Thyroid gland (tissue), 4 donors: ENCODE data around the gene CAPZA1. TPM values are rescaled to one million over a fixed set of nuclear protein-coding genes. Genes with fewer than 3 reads are reported as not detected.

Source experiments
- DNase-seq, 2 donors: peaks; one replicate each; pipeline ENCODE4 v3.0.0-alpha.2; 2019
- H3K27ac ChIP-seq, 3 donors: fragments of 200-600 bp; sonication (generic); 1 replicate in 2 of 3; 2 replicates in 1 of 3; pipeline ENCODE4 v1.5.1; 2016 to 2019; ENCODE audit warnings: mild to moderate bottlenecking in 1 of 3, moderate library complexity in 1 of 3
- H3K27me3 ChIP-seq: fragments of 200-600 bp; sonication (generic); one replicate; pipeline ENCODE4 v1.5.1; 2019
- H3K36me3 ChIP-seq, 2 donors: fragments of 200-600 bp; sonication (generic); one replicate each; pipeline ENCODE4 v1.5.1; 2016 to 2019
- H3K4me1 ChIP-seq, 2 donors: fragments of 200-600 bp; sonication (generic); one replicate each; pipeline ENCODE4 v1.5.1; 2017 to 2019
- H3K4me3 ChIP-seq, 3 donors: fragments of 200-600 bp; sonication (generic); replicated peaks in 1 of 3; 1 replicate in 2 of 3; 2 replicates in 1 of 3; pipeline ENCODE4 v1.5.1; 2016; ENCODE audit warnings: mild to moderate bottlenecking in 1 of 3
- H3K9me3 ChIP-seq: fragments of 200-600 bp; sonication (generic); one replicate; pipeline ENCODE4 v1.5.1; 2017
- POLR2A ChIP-seq, 2 donors: fragments of 450-650 bp; IDR thresholded peaks; one replicate each; pipeline ENCODE4 v1.6.1; 2017; ENCODE audit warnings: antibody characterized with exemption in 2 of 2, mild to moderate bottlenecking in 2 of 2, moderate library complexity in 1 of 2
- WGBS, 2 donors: methylation state at CpG; one replicate each; pipeline ENCODE4 v1.1.5; 2017; 5-methylcytosine and 5-hydroxymethylcytosine counted together
- intact Hi-C: fragments of 100-400 bp; cut with DNase I; formaldehyde crosslinking; loops from one replicate; pipeline ENCODE4 v1.15.1; 2023
- total RNA-seq, 4 donors: library from RNA; depleted of rRNA; stranded (reverse); fragments of >200 nt; gene quantifications; one replicate each; pipeline ENCODE4 v1.2.3, GENCODE V29; 2016
- TF ChIP-seq, protein P1 (sequence below), 6 experiments: fragments of 200-600 bp in 3 of 6; fragments of 450-650 bp in 3 of 6; sonication (generic) in 3 of 6; IDR thresholded peaks; one replicate each; pipeline ENCODE4 v1.5.1; 2016 to 2019; ENCODE audit warnings: antibody characterized with exemption in 6 of 6, mild to moderate bottlenecking in 2 of 6, inconsistent platforms in 1 of 6, moderate library complexity in 1 of 6

The CAPZA1 gene
- total RNA-seq, 4 donors from 2014 or later, result 106 to 162 (median 130) TPM

DNA sequence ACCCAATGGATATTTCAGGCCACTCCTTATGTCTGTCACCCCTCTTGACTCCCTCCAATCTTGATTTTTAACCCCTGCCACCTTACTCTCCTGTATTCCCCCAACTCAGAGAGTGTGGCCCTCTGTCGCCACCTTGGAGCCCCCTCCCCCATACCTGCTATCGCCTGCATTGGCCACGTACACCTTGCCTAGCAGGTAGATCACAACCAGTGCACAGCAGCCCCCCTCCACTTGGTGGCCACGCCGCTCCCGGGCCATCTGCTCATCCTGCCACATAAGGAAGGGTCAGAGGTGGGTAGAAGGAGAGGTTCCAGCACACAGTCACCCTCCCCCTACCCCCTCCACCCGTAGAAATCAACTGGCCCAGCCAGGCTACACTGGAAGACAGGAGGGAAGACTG, 92.6 kb downstream of the CAPZA1 start:
- Histone ChIP-seq H3K9me3 (no peaks in the 10 kb centered on the region), H3K4me1 (peaks cover 20 to 21% of the 10 kb centered on the region in 2 donors), H3K27me3 (no peaks in the 10 kb centered on the region), H3K4me3 (no peak overlapping the region), H3K36me3 (no peaks in the 10 kb centered on the region), H3K27ac (no peak overlapping the region)
- WGBS, 2 donors, result 88 to 89% methylated on average over 5 to 7 of the region's 7 CpGs
- DNase-seq, result no peak
- intact Hi-C loops, result loop anchor here (5.0 kb wide), 1 partner anchor 95 kb away; the partner anchor contains the start of genes CAPZA1 and ST7L
- TF ChIP-seq, protein P1, sequence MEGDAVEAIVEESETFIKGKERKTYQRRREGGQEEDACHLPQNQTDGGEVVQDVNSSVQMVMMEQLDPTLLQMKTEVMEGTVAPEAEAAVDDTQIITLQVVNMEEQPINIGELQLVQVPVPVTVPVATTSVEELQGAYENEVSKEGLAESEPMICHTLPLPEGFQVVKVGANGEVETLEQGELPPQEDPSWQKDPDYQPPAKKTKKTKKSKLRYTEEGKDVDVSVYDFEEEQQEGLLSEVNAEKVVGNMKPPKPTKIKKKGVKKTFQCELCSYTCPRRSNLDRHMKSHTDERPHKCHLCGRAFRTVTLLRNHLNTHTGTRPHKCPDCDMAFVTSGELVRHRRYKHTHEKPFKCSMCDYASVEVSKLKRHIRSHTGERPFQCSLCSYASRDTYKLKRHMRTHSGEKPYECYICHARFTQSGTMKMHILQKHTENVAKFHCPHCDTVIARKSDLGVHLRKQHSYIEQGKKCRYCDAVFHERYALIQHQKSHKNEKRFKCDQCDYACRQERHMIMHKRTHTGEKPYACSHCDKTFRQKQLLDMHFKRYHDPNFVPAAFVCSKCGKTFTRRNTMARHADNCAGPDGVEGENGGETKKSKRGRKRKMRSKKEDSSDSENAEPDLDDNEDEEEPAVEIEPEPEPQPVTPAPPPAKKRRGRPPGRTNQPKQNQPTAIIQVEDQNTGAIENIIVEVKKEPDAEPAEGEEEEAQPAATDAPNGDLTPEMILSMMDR (IDR thresholded peaks at IDR 0.05), result no peak
- TF ChIP-seq POLR2A (IDR thresholded peaks at IDR 0.05), result no peak

- WGBS, 2 donors, result 81 to 86% methylated on average over 7 to 9 of the region's 9 CpGs
- no peak for TF ChIP-seq POLR2A (IDR thresholded peaks at IDR 0.05)
- intact Hi-C loops, result loop anchor here (5.0 kb wide), 1 partner anchor 95 kb away; the partner anchor contains the start of genes CAPZA1 and ST7L
- Histone ChIP-seq H3K27me3 (no peaks in the 10 kb centered on the region), H3K9me3 (no peaks in the 10 kb centered on the region), H3K4me1 (peaks cover 16 to 21% of the 10 kb centered on the region in 2 donors), H3K4me3 (no peak overlapping the region), H3K27ac (no peak overlapping the region), H3K36me3 (no peaks in the 10 kb centered on the region)
- DNase-seq, result no peak
Observed at GRCh38 chr1:112712701-112713128, 93.1 kb downstream of the CAPZA1 start.

DNA sequence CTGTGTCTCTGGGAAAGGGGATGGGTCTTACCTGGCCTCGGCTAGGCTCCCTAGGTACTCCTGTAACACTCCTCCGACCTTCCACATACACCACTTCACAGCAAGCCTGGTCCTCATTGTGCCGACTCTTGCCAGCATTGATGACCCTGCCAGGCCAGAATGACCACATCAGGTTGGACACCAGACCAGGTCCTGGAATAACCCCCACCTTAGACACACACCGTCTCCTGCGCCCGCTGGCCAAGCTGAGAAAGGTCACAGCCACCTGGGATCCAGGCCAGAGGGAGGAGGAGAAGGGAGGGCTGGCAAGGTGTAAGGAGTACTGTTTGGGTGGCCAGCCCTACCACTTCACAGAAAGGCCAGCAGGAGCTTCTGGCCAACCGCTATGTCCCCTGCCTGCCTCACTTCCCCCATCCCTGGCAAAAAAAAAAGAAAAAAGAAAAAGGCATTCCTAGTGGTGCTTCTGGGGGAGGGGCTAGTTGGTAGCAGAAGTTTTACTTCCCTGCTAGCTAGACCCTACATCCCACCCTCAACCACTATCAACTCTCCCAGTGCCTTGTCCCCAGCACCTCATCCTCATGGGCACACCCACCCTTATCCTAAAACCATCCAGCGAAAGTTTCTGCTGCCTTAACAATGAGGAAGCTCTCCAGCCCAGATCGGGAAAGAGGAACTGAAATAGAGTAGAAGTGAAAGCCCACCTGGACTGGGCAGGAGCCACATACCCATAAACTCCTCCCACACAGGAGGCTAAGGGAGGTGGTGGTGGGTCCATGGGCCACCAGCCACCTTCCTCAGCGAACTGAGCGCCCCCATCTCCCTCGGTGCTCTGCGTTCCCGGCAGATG, 94.1 kb downstream of the CAPZA1 start:
- no peaks in the 10 kb centered on the region for H3K9me3 ChIP-seq
- WGBS, 2 donors, result 37 to 41% methylated on average over 9 to 10 of the region's 14 CpGs
- peak; percentile 82 to 83 for DNase-seq
- peaks cover 21 to 22% of the 10 kb centered on the region in 2 donors for H3K4me1 ChIP-seq
- H3K4me3 ChIP-seq, result peak overlapping the region in 2 of 3 donors; percentile 51 to 63
- no peaks in the 10 kb centered on the region for H3K27me3 ChIP-seq
- no peak for TF ChIP-seq POLR2A (IDR thresholded peaks at IDR 0.05)
- TF ChIP-seq, protein P1 (IDR thresholded peaks at IDR 0.05), result peak in 1 of 6 experiments; percentile 10
- intact Hi-C loops, result loop anchor here (5.0 kb wide), 1 partner anchor 96 kb away; the partner anchor contains the start of genes CAPZA1 and ST7L
- H3K27ac ChIP-seq, result peak overlapping the region in 2 of 3 donors; percentile 49 to 64
- no peaks in the 10 kb centered on the region for H3K36me3 ChIP-seq

- Histone ChIP-seq H3K9me3 (no peaks in the 10 kb centered on the region), H3K27me3 (no peaks in the 10 kb centered on the region), H3K4me3 (peak overlapping the region; percentile 51 to 91 (median 63)), H3K27ac (peak overlapping the region in 2 of 3 donors; percentile 49 to 64), H3K36me3 (no peaks in the 10 kb centered on the region), H3K4me1 (peaks cover 21 to 25% of the 10 kb centered on the region in 2 donors)
- DNase-seq, result peak; percentile 32 to 43
- intact Hi-C loops, result loop anchor here (5.0 kb wide), 1 partner anchor 97 kb away; the partner anchor contains the start of genes CAPZA1 and ST7L
- peak in 1 of 2 donors; percentile 44 for TF ChIP-seq POLR2A (IDR thresholded peaks at IDR 0.05)
- TF ChIP-seq, protein P1 (IDR thresholded peaks at IDR 0.05), result peak in 1 of 6 experiments; percentile 6
- WGBS, 2 donors, result 1% methylated on average over 22 to 36 of the region's 86 CpGs
Observed at GRCh38 chr1:112714313-112715263, 95.0 kb downstream of the CAPZA1 start.
